HG02884 (cell line): ENCODE measurements around the gene CACNB4.

Experiments used
- ATAC-seq: cut with Tn5 transposase; IDR thresholded peaks from one replicate; pipeline ENCODE4 v1.9.1; 2021; ENCODE audit warnings: mild to moderate bottlenecking, moderate library complexity; ENCODE audit not compliant: unreplicated experiment

Gene CACNB4

DNA sequence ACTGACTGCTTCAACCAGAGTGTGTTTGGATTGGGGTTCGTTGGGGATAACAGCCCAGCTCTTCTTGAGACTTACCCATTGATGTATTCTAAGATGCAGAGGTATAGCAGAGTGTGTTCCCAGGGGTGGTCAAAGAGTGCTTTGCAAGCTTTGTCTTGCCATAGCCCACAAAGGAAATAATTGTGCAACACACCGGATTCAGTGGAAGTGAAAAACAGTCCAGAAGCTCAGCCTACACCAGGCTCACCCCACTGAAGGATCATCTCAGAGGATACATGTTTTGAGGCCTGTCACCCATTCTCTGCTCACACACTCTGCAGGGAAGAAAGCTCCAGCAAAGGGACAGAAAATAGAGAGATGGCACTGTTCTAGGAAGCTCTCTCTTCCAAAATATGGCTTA, 9.6 kb downstream of the CACNB4 start:
- ATAC-seq: no peak

DNA sequence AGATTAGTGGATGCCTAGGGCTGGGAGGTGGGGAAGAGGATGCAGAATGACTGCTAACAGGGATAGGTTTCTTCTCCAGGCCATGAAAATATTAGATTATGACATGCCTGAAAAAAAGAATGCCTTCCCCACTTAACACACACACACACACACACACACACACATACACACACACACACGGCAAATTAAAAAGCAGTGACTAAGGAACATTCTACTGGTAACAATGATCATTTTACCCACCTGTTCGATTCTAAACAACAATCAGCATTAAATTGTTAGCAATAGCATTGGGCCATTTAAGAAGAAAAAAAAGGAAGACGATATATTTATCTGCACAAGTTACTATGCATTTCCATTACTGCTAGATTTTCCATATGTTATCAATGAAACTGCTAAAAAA, 10.8 kb downstream of the CACNB4 start:
- ATAC-seq: no peak

DNA sequence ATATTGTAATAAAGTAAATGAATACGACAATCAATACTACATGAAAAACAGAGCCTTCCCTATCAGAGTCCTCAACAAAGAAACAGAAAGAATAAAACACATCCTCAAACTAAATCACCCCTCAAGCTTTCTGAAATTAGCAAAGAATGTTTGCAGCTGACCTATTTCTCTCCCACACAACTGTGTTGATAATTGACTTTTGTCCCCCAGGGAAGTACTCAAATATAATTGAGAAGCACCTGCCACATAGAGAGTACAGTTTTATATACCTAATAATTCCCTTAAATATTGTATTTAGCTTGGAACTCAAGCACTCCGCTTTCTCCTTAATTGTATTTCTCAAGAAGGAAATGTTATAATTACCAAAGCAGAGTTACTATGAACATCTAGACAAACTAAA, 12.6 kb downstream of the CACNB4 start:
- no peak for ATAC-seq

DNA sequence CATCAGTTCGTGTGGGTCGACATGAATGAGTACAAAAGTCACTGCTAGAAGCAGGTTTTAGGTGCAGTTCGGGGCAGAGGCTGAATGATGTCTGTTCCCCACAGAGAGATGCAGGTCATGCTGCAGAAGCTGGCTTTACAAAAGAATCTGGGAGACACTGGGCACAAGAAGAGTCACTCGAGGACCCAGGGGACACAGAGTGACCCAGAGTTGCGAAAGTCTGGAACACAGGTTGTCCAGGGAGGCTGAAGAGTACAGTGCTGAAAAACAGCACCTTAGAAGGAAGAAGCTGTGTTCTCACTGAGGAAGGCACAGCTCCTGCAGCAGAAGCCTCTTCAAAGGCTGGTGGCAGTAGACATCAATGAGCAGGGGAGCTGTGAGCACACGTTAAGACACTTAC, 14.8 kb downstream of the CACNB4 start:
- no peak for ATAC-seq

DNA sequence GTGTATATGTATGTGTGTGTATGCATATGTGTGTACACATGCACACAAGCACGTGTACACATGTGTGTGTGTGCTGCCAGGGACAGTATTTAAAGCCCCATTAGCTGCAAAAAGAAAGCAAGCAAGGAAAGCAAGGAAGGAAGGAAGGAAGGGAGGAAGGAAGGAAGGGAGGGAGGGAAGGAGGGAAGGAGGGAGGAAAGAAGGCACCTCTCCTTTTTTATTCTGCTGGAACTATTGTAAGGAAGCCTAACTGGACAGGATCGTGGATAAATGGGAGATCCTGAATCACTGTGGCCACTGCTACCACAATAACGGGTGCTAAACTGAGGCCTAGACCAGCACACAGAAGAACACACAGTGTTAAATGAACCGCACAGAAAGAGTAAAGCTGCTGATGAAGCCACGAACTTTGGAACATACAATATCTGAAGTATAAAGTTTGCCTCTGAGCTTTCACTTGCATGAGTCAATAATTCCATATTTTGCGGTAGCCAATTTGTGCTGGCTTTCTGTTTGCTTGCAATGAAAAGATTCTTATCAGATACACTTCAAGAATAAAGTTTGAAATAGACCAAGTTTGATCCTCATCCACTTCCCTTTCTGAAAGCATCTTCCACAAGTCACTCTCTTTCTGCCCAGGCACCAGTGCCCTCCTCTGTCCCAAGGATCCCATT, 15.5 kb downstream of the CACNB4 start:
- ATAC-seq: no peak

DNA sequence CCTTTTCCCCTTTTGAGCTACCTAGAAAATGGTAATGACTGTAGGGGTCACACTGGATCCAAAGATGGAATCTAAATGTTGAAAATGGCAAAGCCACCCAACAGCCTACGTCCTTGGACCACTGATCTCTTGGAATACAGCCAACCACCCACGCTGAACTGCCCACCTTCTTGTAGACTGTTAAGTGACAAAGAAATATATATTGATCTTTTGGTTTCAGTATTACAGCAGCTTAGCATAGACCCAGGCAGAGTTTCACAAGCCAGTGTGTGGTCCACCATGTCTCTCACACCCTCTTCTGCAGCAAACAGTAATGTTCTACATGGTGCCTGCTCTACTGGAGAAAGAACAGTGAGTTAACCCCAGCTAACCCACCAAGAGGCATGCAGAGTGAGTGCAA, 20.2 kb downstream of the CACNB4 start:
- ATAC-seq: peak; percentile 91

DNA sequence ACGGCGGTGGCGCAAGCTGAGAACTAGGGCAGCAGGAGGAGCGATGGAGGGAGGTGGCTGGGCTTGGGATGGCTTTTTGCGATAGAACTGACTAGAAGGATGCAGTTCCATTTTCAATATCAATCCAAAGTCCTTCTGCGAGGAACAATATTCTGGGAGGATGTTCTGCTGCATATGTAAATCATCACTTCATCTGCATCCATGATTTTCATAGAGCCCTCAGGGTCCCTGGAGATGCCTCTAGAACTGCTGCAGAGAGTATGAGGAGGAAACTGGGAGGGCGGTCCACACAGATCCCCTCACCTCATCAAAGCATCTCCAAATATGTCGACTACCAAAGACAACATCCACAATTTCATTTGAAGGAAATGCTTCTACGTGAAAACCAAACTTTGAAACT, 20.8 kb downstream of the CACNB4 start:
- no peak for ATAC-seq

DNA sequence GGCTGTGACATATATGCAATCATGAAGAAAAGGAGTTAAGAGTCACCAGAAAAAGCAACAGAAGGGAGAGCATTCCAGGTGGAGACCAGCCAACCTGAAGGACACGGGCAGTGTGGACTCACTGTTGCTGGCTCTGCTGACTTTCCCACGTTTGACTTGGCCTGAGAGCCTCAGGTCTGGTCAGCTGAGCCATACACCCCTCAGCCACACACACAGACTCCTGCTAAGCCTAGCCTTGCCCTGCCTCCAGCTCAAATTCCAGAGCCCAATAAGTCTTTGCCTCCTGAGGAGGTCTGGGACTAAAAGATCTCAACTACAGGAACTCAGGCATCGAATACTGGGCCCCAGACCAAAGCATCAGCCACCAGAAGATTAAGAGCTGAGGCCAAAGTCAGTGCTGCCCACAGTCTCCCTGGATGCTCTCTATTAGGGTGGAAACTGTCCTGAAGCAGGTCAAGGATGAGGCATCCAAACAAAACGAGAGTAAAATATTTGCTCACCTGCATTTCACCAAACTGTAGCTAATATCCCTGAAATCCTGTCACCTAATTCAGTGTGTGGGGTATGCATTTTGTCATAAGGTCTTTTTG, 23.3 kb downstream of the CACNB4 start:
- no peak for ATAC-seq

DNA sequence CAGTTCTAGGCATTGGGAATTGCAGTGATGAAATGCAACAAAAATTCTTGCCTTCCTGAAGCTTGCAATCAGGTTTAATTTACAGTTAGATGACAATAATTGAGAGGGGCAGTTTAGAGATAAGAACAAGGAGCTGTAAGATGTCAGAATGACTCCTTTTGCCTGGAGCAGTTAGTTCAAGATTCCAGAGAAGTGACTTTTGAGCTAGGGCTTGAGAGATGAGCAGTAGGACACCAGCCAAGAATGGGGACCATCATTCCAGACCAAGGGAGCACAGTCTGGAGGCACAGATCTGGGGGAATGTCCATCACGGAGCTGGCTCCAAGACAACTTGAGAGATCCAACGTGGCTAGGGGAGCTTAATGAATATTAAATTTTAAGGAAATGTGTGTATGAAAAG, 26.8 kb downstream of the CACNB4 start:
- no peak for ATAC-seq

DNA sequence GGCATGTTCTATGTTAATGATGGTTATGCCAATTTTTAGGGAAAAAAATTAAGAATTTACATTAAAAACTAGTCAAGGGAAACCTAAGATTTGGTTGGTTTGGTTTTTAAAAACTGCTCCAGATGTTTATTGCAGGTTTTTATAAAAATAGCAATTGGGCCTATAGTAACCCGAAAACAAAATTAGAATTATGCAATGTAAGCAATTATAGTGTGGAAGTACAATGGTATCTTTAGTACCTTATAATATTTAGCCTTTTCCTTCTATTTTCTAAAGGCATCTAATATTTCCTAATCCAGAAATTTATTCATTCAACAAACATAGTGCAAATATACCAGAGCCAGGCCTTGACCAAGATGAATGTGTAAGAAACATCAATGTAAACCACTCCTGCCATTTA, 27.3 kb downstream of the CACNB4 start:
- no peak for ATAC-seq

DNA sequence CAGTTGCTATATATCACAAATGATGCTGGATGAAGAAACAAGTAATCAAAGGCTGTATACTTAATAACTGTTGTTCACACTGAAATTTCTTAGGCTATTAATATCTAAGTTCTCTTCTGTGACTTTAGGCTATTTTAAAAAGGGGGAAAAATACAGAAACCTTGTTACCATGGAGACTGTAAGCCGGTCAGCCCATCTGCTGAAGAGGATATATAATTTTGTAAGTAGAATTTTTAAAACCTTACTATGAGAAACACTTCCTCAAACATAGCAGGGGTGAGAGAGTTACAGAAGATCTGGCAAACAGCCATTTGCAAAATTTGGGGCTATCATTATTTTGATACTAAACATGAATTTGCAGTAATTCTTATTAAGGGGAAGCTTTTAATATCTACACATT, 27.8 kb downstream of the CACNB4 start:
- ATAC-seq: peak; percentile 88

DNA sequence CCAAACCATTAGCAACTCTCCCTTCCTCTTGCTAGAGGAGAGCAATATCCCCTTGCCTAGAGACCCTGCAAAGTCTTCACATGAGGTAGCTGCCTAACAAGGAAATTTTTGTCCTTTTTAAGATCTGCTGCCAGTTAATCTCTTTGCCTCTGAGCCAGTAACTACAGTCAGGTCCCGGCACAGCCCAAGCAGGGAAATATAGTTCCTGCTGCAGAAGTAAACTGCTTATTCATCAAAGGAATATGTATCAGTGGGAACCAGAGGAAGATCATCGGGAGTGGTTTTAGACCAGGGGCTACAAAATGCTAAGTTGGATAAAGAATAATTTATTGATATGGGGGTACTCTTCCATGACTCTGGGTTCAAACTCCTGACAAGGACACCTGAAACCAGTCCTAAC, 30.6 kb downstream of the CACNB4 start:
- no peak for ATAC-seq

DNA sequence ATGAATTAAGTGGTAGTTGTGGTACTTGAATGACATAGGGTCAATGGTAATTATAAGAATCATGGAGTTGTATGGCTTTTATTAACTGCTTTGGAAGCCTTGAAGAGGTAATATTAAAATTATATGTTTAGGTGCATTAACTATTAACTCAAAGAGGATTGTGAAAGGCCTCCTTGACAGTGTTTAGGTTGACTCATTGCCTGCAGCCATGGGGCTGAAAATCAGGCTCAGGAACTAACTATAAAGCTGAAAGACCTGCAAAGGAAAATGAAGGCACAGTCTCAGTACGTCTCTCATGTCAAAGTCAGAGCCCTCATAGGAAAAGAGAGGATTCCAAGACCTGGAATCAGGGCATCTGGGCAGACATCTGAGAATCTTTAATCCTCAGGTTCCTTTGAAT, 31.0 kb downstream of the CACNB4 start:
- no peak for ATAC-seq

DNA sequence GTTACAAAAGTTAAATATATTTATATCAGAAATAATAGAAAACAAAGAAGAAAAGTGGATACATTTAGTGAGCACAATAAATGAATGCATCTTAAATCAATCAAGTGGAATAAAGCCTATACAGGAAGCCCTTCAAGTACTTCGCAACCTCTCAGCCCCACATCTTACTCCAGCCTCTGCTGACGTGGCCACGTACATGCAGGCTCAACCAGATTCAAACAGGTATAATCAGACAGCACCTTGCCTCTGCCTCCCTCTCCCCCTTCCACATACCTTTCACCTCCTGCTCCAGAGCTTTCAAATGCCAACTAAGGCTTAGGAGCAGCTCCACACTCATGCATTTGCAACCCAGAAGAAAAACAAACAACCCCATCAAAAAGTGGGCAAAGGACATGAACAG, 32.9 kb downstream of the CACNB4 start:
- no peak for ATAC-seq

DNA sequence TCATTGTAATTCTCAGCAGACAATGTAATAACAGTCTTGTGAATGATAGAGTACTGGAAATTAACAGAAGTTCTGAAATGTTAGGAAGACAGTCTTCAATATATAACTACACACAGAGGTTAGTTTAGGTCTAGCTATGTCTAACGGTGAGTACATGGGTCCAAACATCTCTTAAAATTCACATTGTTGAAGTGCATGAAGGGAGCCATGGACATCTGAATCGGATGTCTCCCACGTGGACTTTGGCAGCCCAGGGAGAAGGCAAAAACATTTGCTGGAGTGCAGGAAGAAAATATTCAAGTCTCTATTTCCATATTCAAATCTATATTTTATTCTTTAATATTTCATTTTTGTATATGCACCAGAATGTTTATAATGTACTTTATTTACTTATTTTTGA, 34.8 kb downstream of the CACNB4 start:
- ATAC-seq: no peak

DNA sequence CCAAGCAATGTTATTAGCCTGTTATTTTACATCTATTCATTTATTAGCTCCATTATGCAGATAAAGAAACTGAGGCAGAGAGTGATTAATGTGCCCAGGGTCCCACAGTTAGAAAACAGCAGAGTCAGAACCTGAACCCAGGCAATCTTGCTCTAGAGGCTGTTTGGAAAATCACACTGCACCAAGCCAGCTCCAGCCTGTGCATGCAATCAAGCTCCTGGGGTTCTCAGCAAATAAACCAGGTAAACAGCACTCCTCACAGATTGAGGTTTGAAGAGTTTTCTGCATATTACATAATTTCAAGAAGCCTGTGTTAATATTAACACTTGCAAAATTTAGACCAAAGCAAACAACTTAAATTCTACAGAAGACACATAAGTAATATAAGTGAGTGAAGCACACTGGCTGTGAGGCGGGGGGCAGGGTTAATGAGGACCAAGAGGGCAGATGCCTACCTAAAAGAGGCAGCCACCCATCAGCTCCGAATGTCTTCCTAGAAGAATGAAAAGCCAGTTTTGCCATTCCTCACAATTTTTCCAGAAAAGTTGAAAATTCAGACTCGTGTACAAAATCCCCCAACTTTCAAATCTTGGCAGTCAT, 35.4 kb downstream of the CACNB4 start:
- ATAC-seq: no peak

DNA sequence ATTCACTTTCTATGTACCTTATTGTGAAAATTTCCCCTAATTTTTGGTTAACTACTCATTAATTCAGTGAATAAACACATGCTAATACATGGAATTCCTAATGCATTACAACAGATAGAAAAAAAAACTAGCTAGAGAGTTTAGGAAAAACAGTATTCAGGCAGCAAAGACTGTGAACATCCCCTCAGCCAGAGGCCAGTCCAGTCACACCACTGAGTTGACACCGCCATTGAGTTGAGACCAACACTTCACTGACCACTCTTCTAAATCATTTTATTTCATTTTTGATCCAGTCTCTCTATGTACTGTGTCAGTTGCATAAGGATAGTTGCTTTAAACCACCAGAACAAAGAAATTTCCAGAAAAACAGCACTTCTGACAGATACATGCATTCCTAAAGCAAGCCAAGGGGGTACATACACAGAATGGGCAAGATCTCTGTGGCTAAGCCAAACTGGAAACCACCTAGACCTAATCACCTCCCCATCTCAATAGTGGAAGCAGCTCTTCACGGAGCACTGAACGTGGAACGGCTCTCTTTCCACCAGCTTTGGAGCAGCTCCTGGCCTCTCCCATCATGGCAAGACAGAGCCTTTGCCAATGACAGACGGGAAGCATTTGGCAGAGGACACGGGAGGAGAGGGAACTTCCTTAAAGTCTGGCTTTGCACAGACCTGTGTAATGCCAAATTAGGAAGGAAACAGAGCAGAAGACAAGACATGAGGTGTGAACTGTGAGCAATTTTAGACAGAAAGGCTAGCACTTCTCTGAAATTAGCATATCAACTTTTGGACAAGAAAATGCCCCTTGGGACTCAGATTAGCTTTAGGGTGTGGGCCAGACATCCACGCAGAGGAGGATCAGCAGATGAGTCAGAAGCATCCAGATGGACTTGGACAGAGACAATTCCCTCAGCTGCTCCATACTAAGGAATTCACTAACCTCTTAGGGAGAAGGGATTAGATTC, 36.4 kb downstream of the CACNB4 start:
- ATAC-seq: no peak

DNA sequence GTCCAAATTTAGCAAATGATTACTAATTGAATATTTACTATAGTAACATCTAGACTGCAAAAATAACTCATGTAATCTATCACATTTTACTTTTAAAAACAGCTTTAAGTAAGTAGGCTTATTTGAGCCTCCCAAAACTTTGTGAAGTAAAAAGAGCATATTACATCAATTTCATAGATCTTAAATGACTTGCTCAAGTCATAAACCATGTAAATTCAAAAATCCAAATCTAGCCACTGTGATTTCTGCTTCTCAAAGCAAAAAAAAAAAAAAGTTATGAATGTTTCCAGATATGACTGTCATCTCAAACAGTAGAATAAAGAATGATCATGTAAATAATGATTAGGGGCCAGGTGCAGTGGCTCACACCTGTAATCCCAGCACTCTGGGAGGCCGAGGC, 37.5 kb downstream of the CACNB4 start:
- ATAC-seq: no peak

DNA sequence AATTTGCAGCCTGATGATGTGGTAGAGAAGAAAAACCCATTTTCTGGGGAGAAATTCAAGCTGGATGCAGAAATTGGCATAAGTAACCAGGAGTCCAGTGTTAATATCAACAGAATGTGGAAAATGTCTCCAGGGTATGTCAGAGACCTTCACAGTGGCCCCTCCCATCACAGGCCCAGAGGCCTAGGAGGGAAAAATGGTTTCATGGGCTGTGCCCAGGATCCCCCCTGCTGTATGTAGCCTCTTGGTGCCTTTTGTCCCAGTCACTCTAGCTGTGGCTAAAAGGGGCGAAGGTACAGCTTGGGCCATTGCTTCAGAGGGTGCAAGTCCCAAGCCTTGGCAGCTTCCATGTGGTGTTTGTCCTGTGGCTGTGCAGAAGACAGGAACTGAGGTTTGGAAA, 40.2 kb downstream of the CACNB4 start:
- no peak for ATAC-seq

DNA sequence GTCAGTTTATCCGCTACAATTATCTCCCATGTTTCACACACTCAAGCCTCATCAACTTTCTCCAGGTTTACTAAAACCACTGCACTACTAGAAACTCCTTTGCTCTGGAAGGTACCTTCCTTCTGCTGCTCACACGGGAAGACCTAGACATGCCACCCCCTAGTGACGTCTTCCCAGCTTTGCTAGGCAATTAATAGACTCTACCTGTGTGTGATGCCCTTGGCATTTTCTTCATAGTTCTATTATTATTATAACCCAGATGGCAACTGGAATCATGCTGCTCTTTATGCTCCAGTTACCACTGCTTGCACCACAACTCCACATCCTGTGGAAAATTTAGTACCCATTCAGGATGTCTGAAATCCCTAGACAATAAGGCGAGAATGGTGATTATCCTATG, 42.4 kb downstream of the CACNB4 start:
- no peak for ATAC-seq

DNA sequence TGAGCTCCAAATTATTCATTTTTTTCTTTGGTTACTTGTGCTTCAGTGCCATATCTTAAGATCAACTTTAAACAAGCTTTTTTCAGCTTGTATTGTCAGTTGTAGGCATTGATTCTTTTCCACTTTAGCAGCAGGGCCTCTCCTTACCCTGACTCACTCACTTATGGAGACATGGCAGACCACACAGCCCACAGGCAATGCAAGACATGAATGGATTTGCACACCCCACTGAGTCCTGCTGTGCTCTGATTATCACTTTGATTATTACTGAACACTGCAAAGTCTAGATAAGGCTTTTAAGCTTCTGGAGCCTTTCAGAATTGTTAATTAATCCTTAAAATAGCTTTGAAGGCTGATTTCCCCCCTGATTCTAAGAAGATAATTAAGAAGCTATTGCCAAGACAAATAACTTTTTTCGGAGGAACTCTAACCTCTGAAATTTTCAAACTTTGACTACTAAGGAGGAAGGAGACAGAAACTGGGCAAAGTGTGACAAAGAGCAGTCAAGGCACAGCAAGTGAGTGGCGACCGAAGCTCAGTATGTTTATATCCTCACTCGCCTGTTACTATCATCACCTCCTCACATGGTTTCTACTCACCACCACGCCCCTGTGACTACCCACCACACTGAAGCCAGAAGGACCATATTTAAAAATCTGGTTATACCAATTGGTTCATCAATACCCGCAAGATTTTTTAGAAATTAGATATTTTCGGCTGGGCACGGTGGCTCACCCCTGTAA, 43.3 kb downstream of the CACNB4 start:
- peak; percentile 60 for ATAC-seq
